ENCODE results near the gene SLC22A15. TPM values are rescaled to one million over a fixed set of nuclear protein-coding genes. Genes with fewer than 3 reads are reported as not detected.

The SLC22A15 gene
- polyA plus RNA-seq, 1 experiment = not detected

DNA sequence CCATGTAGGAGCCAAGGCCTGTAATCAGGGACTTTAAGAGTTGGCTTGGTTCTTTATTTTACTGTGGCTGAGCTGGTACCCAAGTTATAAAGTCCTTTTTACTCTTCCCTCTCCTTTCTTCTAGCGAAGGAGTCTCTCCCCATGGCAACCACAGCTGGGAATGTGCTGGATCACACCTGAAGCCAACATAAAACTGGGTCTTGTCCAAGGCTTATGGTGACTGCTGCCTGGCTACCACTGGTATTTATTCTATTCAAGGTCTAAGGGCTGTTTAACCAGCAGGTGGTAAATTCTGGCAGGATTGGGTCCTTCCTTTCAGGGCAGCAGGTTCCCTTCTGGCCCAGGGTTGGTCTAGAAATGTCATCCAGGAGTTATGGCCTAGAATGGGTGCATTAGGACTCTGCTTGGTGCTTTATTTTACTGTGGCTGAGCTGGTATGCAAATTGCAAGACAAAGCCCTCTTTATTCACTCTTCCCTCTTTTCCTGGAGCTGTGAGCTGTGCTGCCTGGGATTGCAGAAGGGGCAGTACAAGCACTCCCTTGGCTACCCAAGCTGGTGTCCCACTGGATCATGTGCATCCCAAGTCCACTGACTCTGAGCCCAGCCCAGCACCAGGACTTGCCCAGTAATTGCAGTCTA lies 26.6 kb downstream of the SLC22A15 start:
- TF ChIP-seq, protein P1, sequence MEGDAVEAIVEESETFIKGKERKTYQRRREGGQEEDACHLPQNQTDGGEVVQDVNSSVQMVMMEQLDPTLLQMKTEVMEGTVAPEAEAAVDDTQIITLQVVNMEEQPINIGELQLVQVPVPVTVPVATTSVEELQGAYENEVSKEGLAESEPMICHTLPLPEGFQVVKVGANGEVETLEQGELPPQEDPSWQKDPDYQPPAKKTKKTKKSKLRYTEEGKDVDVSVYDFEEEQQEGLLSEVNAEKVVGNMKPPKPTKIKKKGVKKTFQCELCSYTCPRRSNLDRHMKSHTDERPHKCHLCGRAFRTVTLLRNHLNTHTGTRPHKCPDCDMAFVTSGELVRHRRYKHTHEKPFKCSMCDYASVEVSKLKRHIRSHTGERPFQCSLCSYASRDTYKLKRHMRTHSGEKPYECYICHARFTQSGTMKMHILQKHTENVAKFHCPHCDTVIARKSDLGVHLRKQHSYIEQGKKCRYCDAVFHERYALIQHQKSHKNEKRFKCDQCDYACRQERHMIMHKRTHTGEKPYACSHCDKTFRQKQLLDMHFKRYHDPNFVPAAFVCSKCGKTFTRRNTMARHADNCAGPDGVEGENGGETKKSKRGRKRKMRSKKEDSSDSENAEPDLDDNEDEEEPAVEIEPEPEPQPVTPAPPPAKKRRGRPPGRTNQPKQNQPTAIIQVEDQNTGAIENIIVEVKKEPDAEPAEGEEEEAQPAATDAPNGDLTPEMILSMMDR (IDR thresholded peaks at IDR 0.05; ENCODE audit: low read depth, low read length) = no peak
- POLR2A ChIA-PET = no interaction called here
- Histone ChIP-seq H3K27ac (ENCODE audit: low read depth, low read length) (no peak overlapping the region), H3K27me3 (ENCODE audit: control insufficient read depth, insufficient read depth, low read length) (no peaks in the 10 kb centered on the region), H3K4me3 (ENCODE audit: low read depth, low read length) (no peak overlapping the region), H3K9me3 (ENCODE audit: control insufficient read depth, insufficient read depth, low read length) (no peaks in the 10 kb centered on the region)
- DNase-seq (ENCODE audit: low read depth, low spot score) = no peak
- CTCF ChIA-PET = no interaction called here

DNA sequence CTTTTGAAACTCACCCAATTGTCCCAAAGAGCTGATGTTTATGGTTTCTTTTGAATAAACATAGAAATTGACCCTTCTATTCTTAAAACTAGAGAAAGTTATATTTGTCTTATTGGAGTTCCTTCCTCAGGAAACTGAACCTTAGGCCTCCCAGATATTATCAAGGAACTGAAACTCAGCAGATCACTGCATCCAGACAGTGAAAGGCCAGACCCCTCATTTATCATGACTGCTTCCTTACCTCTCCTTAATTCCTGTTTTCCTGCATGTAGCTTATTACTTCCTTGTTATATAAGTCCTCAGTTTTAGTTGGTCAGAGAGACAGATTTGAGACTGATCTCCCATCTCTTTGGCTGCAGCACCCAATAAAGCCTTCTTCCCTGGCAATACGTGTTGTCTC lies 27.5 kb downstream of the SLC22A15 start:
- Histone ChIP-seq H3K4me3 (ENCODE audit: low read depth, low read length) (no peak overlapping the region), H3K27me3 (ENCODE audit: control insufficient read depth, insufficient read depth, low read length) (no peaks in the 10 kb centered on the region), H3K27ac (ENCODE audit: low read depth, low read length) (no peak overlapping the region), H3K9me3 (ENCODE audit: control insufficient read depth, insufficient read depth, low read length) (no peaks in the 10 kb centered on the region)
- ChIA-PET CTCF (no interaction called here), POLR2A (no interaction called here)
- DNase-seq (ENCODE audit: low read depth, low spot score) = no peak
- TF ChIP-seq, protein P1 (IDR thresholded peaks at IDR 0.05; ENCODE audit: low read depth, low read length) = no peak

DNA sequence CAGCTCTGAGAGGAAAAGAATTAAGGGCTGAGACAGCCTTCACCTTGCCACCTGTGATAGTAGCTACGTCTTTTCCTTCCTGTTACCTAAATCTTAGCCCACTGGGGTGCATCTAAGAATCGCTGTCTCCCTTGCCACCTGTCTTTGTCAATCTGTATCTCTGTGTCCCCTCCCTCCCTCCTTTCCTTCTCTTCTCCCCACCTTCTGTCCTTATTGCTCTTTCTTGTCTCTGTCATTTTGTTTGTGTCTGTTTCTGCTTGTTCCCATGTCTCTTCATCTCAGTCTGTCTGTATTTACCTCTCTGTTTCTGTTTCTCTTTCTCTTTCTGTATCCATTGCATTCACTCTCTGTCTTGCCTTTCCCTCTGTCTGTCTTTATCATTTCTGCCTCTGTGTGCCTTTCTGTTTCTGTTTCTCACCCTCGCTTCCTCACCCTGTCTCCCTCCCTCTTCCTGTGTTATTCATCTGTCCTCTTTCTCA lies 30.2 kb downstream of the SLC22A15 start:
- Histone ChIP-seq H3K4me3 (ENCODE audit: low read depth, low read length) (no peak overlapping the region), H3K27me3 (ENCODE audit: control insufficient read depth, insufficient read depth, low read length) (no peaks in the 10 kb centered on the region), H3K9me3 (ENCODE audit: control insufficient read depth, insufficient read depth, low read length) (no peaks in the 10 kb centered on the region), H3K27ac (ENCODE audit: low read depth, low read length) (no peak overlapping the region)
- ChIA-PET CTCF (no interaction called here), POLR2A (no interaction called here)
- DNase-seq (ENCODE audit: low read depth, low spot score) = no peak
- TF ChIP-seq, protein P1 (IDR thresholded peaks at IDR 0.05; ENCODE audit: low read depth, low read length) = no peak

DNA sequence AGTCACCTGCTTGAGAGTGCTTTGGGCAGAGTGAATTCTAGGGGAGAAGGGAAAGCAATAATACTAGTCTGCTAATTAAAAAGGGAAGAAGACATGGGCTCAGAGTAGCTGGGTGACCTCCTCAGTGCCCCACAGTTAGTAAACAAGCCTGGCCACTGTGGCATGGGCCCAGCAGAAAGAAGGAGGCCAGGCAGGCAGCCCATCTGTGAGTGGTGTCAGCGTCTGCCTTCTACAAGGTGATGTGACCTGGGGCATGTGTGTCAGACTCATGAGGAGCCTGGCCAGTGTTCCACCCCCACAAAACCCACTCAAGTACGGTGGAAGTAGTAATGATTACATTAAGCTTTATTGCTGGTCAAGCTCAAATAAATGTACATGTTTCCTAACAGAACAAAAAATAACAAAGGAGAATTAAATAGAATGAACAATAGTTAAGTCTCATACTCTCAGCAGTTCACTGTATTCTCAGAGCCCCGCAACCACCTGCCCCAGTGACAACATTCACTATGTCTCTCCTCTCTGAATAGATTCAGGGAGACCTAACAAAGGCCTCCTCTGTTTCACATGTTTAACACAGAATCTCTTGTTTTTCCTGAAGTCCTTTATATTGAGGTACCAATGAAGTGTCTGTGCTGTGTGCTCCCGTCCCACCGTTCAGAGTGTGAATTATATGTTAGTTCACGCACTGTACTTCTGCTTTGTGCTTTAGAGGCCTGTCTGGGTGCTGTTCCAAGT lies 32.5 kb downstream of the SLC22A15 start:
- CTCF ChIA-PET = interaction anchor here (1.1 kb wide), 1 partner anchor 27 kb away, joined by 3 read pairs; no protein-coding TSS in a partner anchor
- H3K4me3 ChIP-seq (ENCODE audit: low read depth, low read length) = no peak overlapping the region
- POLR2A ChIA-PET = no interaction called here
- H3K27ac ChIP-seq (ENCODE audit: low read depth, low read length) = no peak overlapping the region
- TF ChIP-seq, protein P1 (IDR thresholded peaks at IDR 0.05; ENCODE audit: low read depth, low read length) = no peak
- no peaks in the 10 kb centered on the region for H3K9me3 ChIP-seq (ENCODE audit: control insufficient read depth, insufficient read depth, low read length)
- H3K27me3 ChIP-seq (ENCODE audit: control insufficient read depth, insufficient read depth, low read length) = no peaks in the 10 kb centered on the region
- DNase-seq (ENCODE audit: low read depth, low spot score) = no peak

DNA sequence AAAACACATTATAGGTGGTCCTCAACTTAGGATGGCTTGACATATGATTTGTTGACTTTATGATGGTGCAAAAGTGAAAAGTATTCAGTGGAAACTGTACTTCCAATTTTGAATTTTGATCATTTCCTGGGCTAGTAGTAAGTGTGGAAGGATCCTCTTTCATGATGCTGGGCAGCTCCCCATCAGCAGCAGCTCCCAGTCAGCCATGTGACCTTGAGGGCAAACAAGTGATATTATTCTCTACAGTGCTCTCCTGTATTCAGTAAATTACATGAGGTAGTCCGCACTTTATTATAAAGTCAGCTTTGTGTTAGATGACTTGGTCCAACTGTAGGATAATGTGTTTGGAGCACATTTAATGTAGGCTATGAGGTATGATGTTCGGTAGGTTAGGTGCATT lies 36.4 kb downstream of the SLC22A15 start:
- H3K27ac ChIP-seq (ENCODE audit: low read depth, low read length) = no peak overlapping the region
- H3K4me3 ChIP-seq (ENCODE audit: low read depth, low read length) = no peak overlapping the region
- no peaks in the 10 kb centered on the region for H3K27me3 ChIP-seq (ENCODE audit: control insufficient read depth, insufficient read depth, low read length)
- no peak for DNase-seq (ENCODE audit: low read depth, low spot score)
- H3K9me3 ChIP-seq (ENCODE audit: control insufficient read depth, insufficient read depth, low read length) = no peaks in the 10 kb centered on the region
- POLR2A ChIA-PET = no interaction called here
- CTCF ChIA-PET = no interaction called here
- TF ChIP-seq, protein P1 (IDR thresholded peaks at IDR 0.05; ENCODE audit: low read depth, low read length) = no peak

Data from AG04450 (cell line).